Adrenal gland (tissue), 5 donors: ENCODE data around the gene FAM229A.

Source experiments
- POLR2A ChIP-seq, 2 donors: fragments of 450-650 bp; IDR thresholded peaks; one replicate each; pipeline ENCODE4 v1.6.1; 2017; ENCODE audit warnings: antibody characterized with exemption in 2 of 2, mild to moderate bottlenecking in 2 of 2, moderate library complexity in 1 of 2
- TF ChIP-seq, protein P1 (sequence below), 6 experiments: fragments of 450-650 bp in 4 of 6; fragments of 200-600 bp in 2 of 6; sonication (generic) in 1 of 6; IDR thresholded peaks; 1 replicate in 5 of 6; 2 replicates in 1 of 6; pipeline versions ENCODE4 v1.5.1 to v1.8.0; 2016 to 2021; ENCODE audit warnings: antibody characterized with exemption in 6 of 6, mild to moderate bottlenecking in 2 of 6, moderate library complexity in 1 of 6
- donor health status: DM: no; HTN: no; CAD: no.

DNA sequence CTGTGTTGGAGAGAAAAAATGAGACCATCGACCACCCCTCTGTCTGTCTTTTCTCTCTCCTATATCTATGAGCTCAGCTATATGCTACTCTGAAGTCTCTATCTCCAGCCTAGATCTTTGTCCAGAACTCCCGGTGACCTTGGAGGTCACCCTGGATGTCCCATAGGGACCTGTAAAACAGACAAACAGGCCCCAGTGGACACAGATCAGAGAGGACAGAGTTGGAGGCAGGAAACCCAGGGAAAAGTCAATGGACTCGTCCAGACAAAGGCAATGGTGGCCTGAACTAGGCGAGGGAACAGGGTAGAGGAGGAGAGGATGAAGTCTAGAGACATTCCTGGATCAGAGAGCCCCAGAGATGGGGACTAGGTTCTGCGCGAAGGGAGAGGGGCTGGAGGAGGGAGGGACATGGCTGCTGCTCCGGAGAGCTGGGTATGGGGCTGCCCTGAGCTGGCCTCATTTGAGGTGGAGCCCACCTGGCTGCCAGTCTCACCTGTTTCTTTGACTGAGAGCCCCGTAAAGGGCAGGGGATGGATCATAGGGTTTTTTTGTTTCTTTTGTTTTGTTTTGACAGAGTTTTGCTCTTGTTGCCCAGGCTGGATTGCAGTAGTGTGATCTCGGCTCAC is 15.6 kb downstream of the FAM229A start:
- TF ChIP-seq, protein P1, sequence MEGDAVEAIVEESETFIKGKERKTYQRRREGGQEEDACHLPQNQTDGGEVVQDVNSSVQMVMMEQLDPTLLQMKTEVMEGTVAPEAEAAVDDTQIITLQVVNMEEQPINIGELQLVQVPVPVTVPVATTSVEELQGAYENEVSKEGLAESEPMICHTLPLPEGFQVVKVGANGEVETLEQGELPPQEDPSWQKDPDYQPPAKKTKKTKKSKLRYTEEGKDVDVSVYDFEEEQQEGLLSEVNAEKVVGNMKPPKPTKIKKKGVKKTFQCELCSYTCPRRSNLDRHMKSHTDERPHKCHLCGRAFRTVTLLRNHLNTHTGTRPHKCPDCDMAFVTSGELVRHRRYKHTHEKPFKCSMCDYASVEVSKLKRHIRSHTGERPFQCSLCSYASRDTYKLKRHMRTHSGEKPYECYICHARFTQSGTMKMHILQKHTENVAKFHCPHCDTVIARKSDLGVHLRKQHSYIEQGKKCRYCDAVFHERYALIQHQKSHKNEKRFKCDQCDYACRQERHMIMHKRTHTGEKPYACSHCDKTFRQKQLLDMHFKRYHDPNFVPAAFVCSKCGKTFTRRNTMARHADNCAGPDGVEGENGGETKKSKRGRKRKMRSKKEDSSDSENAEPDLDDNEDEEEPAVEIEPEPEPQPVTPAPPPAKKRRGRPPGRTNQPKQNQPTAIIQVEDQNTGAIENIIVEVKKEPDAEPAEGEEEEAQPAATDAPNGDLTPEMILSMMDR (IDR thresholded peaks at IDR 0.05) = no peak
- TF ChIP-seq POLR2A (IDR thresholded peaks at IDR 0.05) = no peak
